Right lobe of liver (tissue), 6 donors: Measurements from ENCODE around the gene VPS4B. TPM values are rescaled to one million over a fixed set of nuclear protein-coding genes. Genes with fewer than 3 reads are reported as not detected.

Experiments used
- ATAC-seq, 4 donors: fragments of 200-7000 bp; cut with Tn5 transposase; one replicate each; pipeline ENCODE4 v1.9.1; 2020; ENCODE audit warnings: mild to moderate bottlenecking in 4 of 4, moderate library complexity in 4 of 4
- DNase-seq, 3 donors: peaks; one replicate each; pipeline ENCODE4 v3.0.0-alpha.2; 2020
- H3K27ac ChIP-seq, 3 donors: fragments of 200-600 bp; one replicate each; pipeline ENCODE4 v1.8.0; 2022
- H3K27me3 ChIP-seq, 2 donors: fragments of 200-600 bp; one replicate each; pipeline ENCODE4 v1.8.0; 2022
- H3K36me3 ChIP-seq, 4 donors: fragments of 200-600 bp; sonication (generic) in 1 of 4; one replicate each; pipeline versions ENCODE4 v1.5.1 to v1.8.0; 2017 to 2022; ENCODE audit warnings: control low read depth in 1 of 4
- H3K4me1 ChIP-seq, 4 donors: fragments of 200-600 bp; sonication (generic) in 1 of 4; one replicate each; pipeline versions ENCODE4 v1.5.1 to v1.8.0; 2017 to 2022; ENCODE audit warnings: control low read depth in 1 of 4
- H3K4me3 ChIP-seq, 3 donors: fragments of 200-600 bp; one replicate each; pipeline ENCODE4 v1.8.0; 2022
- H3K9me3 ChIP-seq, 4 donors: fragments of 200-600 bp; sonication (generic) in 1 of 4; one replicate each; pipeline versions ENCODE4 v1.5.1 to v1.8.0; 2017 to 2022; ENCODE audit warnings: control low read depth in 1 of 4
- CTCF ChIP-seq, 4 donors: fragments of 200-600 bp in 3 of 4; fragments of 450-650 bp in 1 of 4; IDR thresholded peaks; one replicate each; pipeline versions ENCODE4 v1.5.1 to v1.8.0; 2016 to 2022; ENCODE audit warnings: antibody characterized with exemption in 4 of 4, mild to moderate bottlenecking in 2 of 4
- POLR2A ChIP-seq: fragments of 450-650 bp; IDR thresholded peaks from one replicate; pipeline ENCODE4 v1.6.1; 2017; ENCODE audit warnings: antibody characterized with exemption, mild to moderate bottlenecking
- WGBS: methylation state at CpG from one replicate; pipeline ENCODE4 v1.1.6; 2018; ENCODE audit warnings: low coverage, low lambda C conversion rate; ENCODE audit not compliant: insufficient coverage; ENCODE audit errors: missing lambda C conversion rate; 5-methylcytosine and 5-hydroxymethylcytosine counted together
- intact Hi-C, 2 donors: fragments of 100-400 bp; cut with DNase I; formaldehyde crosslinking; loops; one replicate each; pipeline versions ENCODE4 v1.11.2 to v1.14.1; 2022
- total RNA-seq, 6 experiments: library from RNA; depleted of rRNA in 2 of 6; stranded (reverse); fragments of >200 nt in 2 of 6; fragmentation: NEBNext Ultra II Directional in 3 of 6; extraction: Animal tissue kit (Norgen Biotek cat#: 25700) in 3 of 6; gene quantifications; one replicate each; pipeline versions ENCODE4 v1.1.0 to v1.2.4, GENCODE V29; 2016 to 2023
- donor health status: DM: no; HTN: yes; CAD: no.
- donor health status: DM: no; HTN: no; CAD: no.
- donor health status: DM: no; HTN: no; CAD: no.
- donor health status: DM: no; HTN: yes; CAD: no.
- donor health status: DM: no; HTN: yes; CAD: no.

The VPS4B gene
- total RNA-seq, 6 experiments from 2014 or later, result 18.3 to 30.4 (median 22.3) TPM

- DNase-seq (no peak), ATAC-seq (peak in 1 of 4 donors; percentile 41)
- Histone ChIP-seq H3K27me3 (no peaks in the 10 kb centered on the region), H3K9me3 (no peaks in the 10 kb centered on the region), H3K27ac (no peak overlapping the region), H3K4me1 (peaks cover 0 to 24% (median 9%) of the 10 kb centered on the region in 4 donors), H3K4me3 (no peak overlapping the region), H3K36me3 (peaks cover 0 to 22% (median 8%) of the 10 kb centered on the region in 4 donors)
- WGBS, result 83% methylated on average over 4 of the region's 4 CpGs
- intact Hi-C loops, result no loop called here
- no peak for TF ChIP-seq POLR2A
Measured at GRCh38 chr18:63410792-63411191, 11.5 kb downstream of the VPS4B start.

GRCh38 chr18:63409301-63409700 lies 13.0 kb downstream of the VPS4B start:
- TF ChIP-seq CTCF (IDR thresholded peaks at IDR 0.05), result no peak
- TF ChIP-seq POLR2A, result no peak
- intact Hi-C loops, result no loop called here
- no peak for ATAC-seq
- no peaks in the 10 kb centered on the region for H3K9me3 ChIP-seq
- H3K27me3 ChIP-seq, result no peaks in the 10 kb centered on the region
- H3K36me3 ChIP-seq, result peaks cover 0 to 22% (median 8%) of the 10 kb centered on the region in 4 donors
- H3K27ac ChIP-seq, result no peak overlapping the region
- no peak for DNase-seq
- H3K4me3 ChIP-seq, result no peak overlapping the region
- H3K4me1 ChIP-seq, result peaks cover 0 to 24% (median 9%) of the 10 kb centered on the region in 4 donors
- WGBS, result 79% methylated on average over 5 of the region's 5 CpGs

GRCh38 chr18:63407734-63408133 lies 14.5 kb downstream of the VPS4B start:
- Histone ChIP-seq H3K9me3 (no peaks in the 10 kb centered on the region), H3K27ac (peak overlapping the region in 2 of 3 donors; percentile 4 to 50), H3K4me1 (peaks cover 0 to 24% (median 9%) of the 10 kb centered on the region in 4 donors), H3K4me3 (no peak overlapping the region), H3K27me3 (no peaks in the 10 kb centered on the region), H3K36me3 (peaks cover 0 to 31% (median 11%) of the 10 kb centered on the region in 4 donors)
- ATAC-seq, result peak; percentile 81 to 84 (median 82)
- no peak for DNase-seq
- TF ChIP-seq POLR2A (no peak), CTCF (IDR thresholded peaks at IDR 0.05) (no peak)
- intact Hi-C loops, result no loop called here
- 0% methylated on average over 1 of the region's 1 CpG for WGBS

GRCh38 chr18:63405986-63406385 lies 16.3 kb downstream of the VPS4B start:
- H3K9me3 ChIP-seq, result no peaks in the 10 kb centered on the region

More at GRCh38 chr18:63405986-63406385, 16.3 kb downstream of the VPS4B start:
- 53% methylated on average over 3 of the region's 3 CpGs for WGBS
- H3K4me1 ChIP-seq, result peaks cover 0 to 24% (median 9%) of the 10 kb centered on the region in 4 donors
- TF ChIP-seq CTCF (IDR thresholded peaks at IDR 0.05), result no peak
- no peak for TF ChIP-seq POLR2A
- H3K27me3 ChIP-seq, result no peaks in the 10 kb centered on the region
- DNase-seq (peak; percentile 70 to 92 (median 71)), ATAC-seq (peak; percentile 86 to 92 (median 89))
- H3K27ac ChIP-seq, result peak overlapping the region in 2 of 3 donors; percentile 33 to 50
- peaks cover 0 to 43% (median 10%) of the 10 kb centered on the region in 4 donors for H3K36me3 ChIP-seq
- H3K4me3 ChIP-seq, result peak overlapping the region in 1 of 3 donors; percentile 11
- intact Hi-C loops, result no loop called here
